H1 (cell line): Measurements from ENCODE around the gene ITPK1. TPM values are rescaled to one million over a fixed set of nuclear protein-coding genes. Genes with fewer than 3 reads are reported as not detected.

Source experiments
- ATF3 ChIP-seq: IDR thresholded peaks from 2 replicates; pipeline ENCODE4 v1.6.1; 2011; ENCODE audit warnings: low read depth, mild to moderate bottlenecking, low read length; ENCODE audit not compliant: insufficient read depth
- CHD2 ChIP-seq: IDR thresholded peaks from 2 replicates; pipeline ENCODE4 v1.6.1; 2012; ENCODE audit warnings: low read length, improper control_type of control experiment
- GTF2F1 ChIP-seq: IDR thresholded peaks from 2 replicates; pipeline ENCODE4 v1.6.1; 2012; ENCODE audit warnings: low read depth, low read length, improper control_type of control experiment, borderline replicate concordance
- MAFK ChIP-seq: IDR thresholded peaks from 2 replicates; pipeline ENCODE4 v1.6.1; 2012; ENCODE audit warnings: low read depth, mild to moderate bottlenecking, improper control_type of control experiment, low read length
- MAX ChIP-seq: IDR thresholded peaks from 2 replicates; pipeline ENCODE4 v1.6.1; 2012; ENCODE audit warnings: inconsistent platforms
- SP4 ChIP-seq: IDR thresholded peaks from 2 replicates; pipeline ENCODE4 v1.6.1; 2012; ENCODE audit warnings: low read length, inconsistent platforms
- SUZ12 ChIP-seq: fragments of 200-600 bp; sonication (generic); IDR thresholded peaks from 2 replicates; pipeline ENCODE4 v1.6.1; 2012; ENCODE audit warnings: mild to moderate bottlenecking, inconsistent platforms, low read length, moderate library complexity, mixed read lengths
- ZNF274 ChIP-seq: IDR thresholded peaks from 2 replicates; pipeline ENCODE4 v1.7.0; 2012; ENCODE audit warnings: low read length, borderline replicate concordance; ENCODE audit errors: extremely low read depth
- polyA plus RNA-seq, 7 experiments: library from polyadenylated mRNA; depleted of rRNA in 3 of 7; stranded (reverse) in 5 of 7; unstranded in 2 of 7; fragments of >200 nt in 5 of 7; fragments of 200-250 nt in 2 of 7; gene quantifications; 1 replicate in 5 of 7; 2 replicates in 1 of 7; 4 replicates in 1 of 7; pipeline versions ENCODE4 v1.2.1 to v1.2.3, GENCODE V29; 2011 to 2013; ENCODE audit warnings: missing spikeins in 2 of 7, mixed read lengths in 2 of 7
- total RNA-seq: library from RNA; stranded (reverse); fragmentation: NEBNext Ultra II Directional; extraction: Animal tissue kit (Norgen Biotek cat#: 25700); gene quantifications from 2 replicates; pipeline ENCODE4 v1.2.1, GENCODE V29; 2021

The ITPK1 gene
- total and polyA plus RNA-seq, 2 of the 8 experiments (the other 6 are each of a cell fraction or from before 2014, with no cell fraction given) = 108 to 143 TPM

- TF ChIP-seq GTF2F1 (no peak), ATF3 (no peak), MAFK (no peak), SP4 (no peak), CHD2 (no peak), MAX (no peak), SUZ12 (no peak), ZNF274 (no peak)
- TF ChIP-seq, all 59 proteins: peak for 0
Measured at GRCh38 chr14:92986254-92987147, 129.2 kb downstream of the ITPK1 start (continued).
